GM18519 (cell line): Measurements from ENCODE around the gene LRP11.

ENCODE experiments used
- ATAC-seq: cut with Tn5 transposase; IDR thresholded peaks from one replicate; pipeline ENCODE4 v1.9.1; 2021; ENCODE audit warnings: mild to moderate bottlenecking, moderate library complexity; ENCODE audit not compliant: unreplicated experiment, low FRiP score

LRP11 gene

DNA sequence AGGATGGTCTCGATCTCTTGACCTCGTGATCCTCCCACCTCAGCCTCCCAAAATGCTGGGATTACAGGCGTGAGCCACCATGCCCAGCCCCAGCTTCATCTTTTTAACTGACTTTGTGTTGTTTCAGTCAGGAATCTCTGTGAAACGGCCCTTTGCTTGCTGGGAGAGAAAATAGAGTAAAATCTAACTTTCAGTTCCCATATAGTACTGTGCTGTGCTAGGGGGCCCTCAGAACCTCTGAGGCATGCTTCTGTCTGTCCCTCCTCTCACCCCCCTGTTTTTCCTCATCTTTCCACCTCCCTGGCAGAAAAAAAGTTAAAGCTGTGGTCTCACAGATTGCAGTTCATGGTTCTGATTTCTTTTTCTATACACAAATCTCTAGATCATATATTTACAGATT lies 48.4 kb downstream of the LRP11 start:
- no peak for ATAC-seq

GRCh38 chr6:149813351-149813750 lies 50.8 kb downstream of the LRP11 start:
- ATAC-seq = no peak

- ATAC-seq = no peak
These were observed 54.4 kb downstream of the LRP11 start for GRCh38 chr6:149809798-149810197.

GRCh38 chr6:149806127-149806526 lies 58.0 kb downstream of the LRP11 start:
- ATAC-seq = no peak

- ATAC-seq = no peak
These were observed 80.6 kb downstream of the LRP11 start for GRCh38 chr6:149783551-149783950.

DNA sequence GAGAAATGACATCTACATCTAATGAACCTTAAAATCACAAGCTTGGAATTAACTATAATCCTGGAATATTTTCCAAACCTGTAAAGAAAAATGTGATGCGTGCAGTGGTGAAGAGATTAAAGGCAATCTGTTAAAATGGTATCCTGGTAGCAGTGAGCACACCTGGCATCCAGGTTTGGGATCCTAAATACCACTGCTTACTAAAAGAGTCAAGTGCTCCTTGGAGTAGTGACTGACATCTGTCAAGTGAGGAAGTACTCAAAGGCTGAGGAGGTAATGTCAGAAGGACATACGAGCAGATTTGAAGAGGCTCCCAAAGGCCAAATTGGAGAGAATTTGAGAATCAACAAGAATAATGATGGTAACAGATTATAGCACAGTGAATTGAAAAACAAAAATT lies 81.8 kb downstream of the LRP11 start:
- ATAC-seq = no peak

GRCh38 chr6:149781715-149782114 lies 82.4 kb downstream of the LRP11 start:
- ATAC-seq = no peak

GRCh38 chr6:149779644-149779963 lies 84.6 kb downstream of the LRP11 start:
- no peak for ATAC-seq

GRCh38 chr6:149777624-149778023 lies 86.5 kb downstream of the LRP11 start:
- no peak for ATAC-seq

DNA sequence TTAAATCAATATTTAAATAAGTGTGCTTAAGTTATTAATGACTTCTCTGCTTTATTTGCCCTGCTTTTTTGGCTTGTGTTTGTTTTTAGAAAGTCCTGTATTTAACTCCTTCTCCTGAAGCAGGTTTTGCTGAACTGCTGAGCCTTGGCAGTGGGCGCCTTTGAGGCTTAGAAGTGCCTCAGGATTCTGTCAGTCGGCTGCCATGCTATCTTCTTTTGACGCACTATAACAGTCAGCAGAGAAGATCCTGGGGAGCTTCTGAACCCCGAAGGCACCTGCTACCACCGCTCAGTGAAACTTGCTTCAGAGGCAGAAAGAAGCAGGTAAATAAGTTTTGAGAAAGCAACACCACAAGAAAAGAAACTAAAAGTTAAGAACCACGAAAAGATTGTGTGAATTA lies 92.2 kb downstream of the LRP11 start:
- ATAC-seq = no peak

DNA sequence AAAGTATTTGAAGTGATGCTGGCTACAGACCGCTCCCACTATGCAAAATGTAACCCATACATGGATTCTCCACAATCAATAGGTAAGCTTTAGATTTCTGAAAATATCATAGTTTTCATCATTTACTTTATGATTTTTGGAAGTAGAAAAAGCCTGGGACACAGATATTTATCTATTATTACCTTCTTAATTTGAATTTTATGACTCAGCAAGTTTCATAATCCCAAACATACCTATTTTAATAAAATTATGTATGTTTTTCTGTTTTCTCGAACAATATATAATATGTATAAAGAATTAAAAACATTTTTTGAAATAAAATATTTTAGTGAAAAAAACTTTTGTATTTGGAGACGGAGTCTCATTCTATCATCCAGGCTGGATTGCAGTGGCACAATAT lies 93.0 kb downstream of the LRP11 start:
- ATAC-seq = no peak

DNA sequence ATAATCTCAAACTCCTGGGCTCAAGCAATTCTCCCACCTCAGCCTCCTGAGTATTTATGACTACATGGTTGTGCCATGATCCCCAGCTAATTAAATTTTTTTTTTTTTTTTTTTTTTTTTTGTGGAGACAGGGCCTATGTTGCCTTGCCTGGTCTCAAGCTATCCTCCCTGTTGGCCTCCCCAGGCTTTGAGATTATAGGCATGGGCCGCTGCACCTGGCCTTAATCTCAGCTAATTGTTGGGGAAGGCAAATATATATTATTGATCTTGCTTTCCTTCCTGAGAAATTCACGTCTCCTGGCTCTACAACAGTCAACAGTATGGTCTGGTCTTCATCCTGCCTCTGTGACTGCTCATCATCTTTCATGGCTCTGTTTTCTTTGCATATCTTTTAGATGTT lies 94.5 kb downstream of the LRP11 start:
- no peak for ATAC-seq
